Measurements from ENCODE around the gene HS3ST4.

The HS3ST4 gene

DNA sequence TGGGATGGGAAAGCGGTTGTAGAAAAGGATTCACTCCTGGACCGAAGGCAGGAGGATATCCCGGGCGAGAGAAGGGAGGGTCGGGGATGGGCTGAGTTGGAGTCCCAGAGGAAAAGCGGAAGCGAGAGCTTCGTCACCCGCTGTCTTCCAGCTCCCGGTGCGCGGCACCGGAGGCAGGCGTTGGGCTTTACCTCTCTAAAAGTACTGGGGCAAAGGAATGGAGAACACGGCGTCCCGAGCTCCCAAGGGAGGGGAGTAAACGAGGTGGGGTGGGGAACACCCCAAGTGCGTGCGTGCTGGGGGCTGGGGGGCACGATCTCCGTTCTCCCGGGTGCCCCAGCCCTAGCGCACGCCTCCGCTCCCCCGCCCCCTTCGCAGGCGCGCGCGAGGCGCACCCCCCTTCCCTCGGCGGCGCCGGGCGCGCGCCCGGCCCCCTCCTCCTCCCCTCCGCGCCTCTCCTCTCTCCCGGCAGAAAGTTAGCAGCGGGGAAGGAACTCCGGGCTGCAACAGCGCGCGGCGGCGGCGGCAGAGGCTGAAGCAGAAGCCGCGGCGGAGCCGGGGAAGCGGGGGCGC, at the start of gene HS3ST4:
Gene HS3ST4 (plus strand): TSS at position 441 of the 573 bp plus-strand sequence.
- no peak for DNase-seq (ENCODE audit: low spot score)

DNA sequence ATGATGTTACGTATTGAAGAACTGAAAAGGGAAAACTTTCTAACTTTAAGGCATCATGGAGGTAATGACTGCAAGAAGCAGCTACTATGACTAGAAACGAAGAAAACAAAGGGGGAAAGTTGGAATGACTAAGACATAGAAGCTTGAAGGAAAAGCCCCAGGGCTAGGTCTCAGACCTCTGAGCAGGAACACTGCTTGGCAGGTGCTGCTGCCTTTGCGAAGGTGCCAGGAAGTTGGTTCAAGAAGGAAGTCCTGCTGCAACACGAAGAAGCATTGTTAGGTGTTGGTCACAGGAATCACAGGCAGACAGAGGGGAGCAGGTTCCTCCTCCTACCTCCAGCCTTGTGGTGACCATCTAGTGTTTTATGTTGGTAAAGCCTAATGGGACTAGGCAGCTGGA, 48.1 kb upstream of the HS3ST4 start:
- DNase-seq (ENCODE audit: low spot score): no peak

DNA sequence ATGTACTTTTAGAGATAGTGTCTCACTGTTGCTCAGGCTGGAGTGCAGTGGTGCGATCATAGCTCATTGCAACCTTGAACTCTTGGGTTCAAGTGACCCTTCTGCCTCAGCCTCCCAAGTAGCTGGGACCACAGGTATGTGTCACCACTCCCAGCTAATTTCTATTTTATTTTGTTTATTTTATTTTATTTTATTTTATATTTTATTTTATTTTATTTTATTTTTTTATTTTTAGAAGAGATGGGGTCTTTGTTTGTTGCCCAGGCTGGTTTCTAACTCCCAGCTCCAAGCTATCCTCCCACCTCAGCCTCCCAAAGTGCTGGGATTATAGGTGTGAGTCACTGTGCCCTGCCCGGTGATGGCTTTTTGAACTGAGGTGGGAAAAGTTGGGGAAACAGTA, 35.1 kb upstream of the HS3ST4 start:
- DNase-seq (ENCODE audit: low spot score): no peak

DNA sequence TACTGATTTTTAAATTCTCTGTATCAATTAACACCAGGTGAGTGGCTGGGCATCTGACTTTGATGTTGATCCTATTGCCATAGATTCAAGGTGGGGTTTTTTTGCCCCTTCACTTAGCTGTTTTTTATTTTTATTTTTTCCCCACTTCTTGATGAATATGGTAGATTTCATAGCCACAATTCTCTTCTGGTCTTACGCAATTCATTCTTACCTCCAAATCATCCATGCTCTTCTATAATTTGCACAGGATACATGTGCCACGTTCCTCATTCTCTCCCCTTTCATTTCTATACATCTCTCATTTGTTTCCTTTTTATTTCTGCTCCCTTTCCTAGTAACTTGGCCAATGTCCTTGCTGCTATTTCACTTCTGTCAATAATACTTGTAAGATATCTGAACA, 14.9 kb upstream of the HS3ST4 start:
- no peak for DNase-seq (ENCODE audit: low spot score)

DNA sequence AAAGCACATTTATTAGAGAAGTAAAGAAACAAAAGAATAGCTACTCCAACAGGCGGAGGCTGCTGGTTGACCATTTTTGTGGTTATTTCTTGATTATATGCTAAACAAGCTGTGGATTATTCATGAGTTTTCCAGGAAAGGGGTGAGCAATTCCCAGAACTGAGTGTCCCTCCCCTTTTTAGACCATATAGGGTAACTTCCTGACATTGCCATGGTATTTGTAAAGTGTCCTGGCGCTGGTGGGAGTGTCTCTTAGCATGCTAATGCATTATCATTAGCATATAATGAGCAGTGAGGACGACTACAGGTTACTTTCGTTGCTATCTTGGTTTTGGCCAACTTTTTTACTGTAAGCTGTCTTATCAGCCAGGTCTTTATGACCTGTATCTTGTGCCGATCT, 12.2 kb upstream of the HS3ST4 start:
- DNase-seq (ENCODE audit: low spot score): no peak

DNA sequence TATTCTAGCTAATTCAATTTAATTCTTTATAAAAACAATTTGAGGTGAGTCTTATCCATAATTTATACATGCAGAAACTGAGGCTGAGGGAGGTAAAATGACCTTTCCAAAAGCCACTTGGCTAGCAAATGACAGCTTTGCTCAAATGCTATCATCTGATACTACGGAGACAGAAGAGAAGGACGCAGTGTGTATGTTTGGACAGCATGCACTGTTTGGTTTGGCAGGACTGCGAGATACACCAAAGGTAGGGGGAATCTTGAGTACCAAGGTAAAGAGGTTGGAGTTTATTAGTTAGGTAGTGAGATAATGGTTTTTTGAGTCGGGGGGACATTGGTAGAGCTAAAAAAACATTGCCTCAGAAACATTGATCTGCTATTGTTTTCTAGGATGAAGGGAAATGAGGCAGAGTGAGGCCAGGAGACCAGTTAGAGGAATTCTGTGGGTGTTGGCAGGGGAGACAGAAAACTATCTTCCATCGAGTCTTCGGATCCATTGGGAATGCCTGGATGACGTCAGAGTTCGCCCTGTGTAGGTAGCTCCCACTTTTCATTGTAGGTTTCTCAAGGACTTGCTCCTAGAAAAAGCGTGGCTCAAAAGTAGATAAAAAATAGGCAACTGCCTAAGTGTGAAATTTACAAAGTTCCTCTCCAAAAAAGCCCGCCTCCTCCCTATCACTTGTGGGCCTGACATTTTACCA, 2.5 kb upstream of the HS3ST4 start:
- no peak for DNase-seq (ENCODE audit: low spot score)

DNA sequence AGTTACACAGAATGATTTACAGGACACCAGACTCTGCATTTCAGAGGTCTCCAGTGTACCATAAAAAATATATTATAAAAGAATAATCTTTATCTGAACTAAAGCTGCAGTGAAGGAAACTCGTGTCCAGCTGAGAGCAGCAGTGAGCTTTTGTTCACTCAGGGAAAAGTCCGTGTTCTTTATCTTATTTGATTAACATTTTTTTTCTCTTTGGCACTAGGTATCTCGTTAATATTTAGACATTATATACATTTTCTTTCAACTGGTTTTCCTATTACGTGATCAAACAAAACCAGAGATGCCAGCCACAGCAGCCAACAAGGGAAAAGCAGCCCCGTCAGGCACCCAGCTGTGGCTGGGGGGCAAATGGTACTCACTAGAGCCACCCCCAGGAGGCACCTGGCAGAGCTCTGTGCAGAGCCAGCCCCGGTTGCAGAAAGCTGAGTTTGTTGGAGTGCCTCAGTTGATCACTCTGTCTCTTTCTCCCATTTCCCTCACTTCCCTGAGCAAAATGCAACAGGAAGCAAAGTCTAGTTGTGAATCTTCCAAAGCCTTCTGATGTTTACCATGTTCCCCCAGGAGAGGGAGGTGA, 1.1 kb upstream of the HS3ST4 start:
- DNase-seq (ENCODE audit: low spot score): no peak

DNA sequence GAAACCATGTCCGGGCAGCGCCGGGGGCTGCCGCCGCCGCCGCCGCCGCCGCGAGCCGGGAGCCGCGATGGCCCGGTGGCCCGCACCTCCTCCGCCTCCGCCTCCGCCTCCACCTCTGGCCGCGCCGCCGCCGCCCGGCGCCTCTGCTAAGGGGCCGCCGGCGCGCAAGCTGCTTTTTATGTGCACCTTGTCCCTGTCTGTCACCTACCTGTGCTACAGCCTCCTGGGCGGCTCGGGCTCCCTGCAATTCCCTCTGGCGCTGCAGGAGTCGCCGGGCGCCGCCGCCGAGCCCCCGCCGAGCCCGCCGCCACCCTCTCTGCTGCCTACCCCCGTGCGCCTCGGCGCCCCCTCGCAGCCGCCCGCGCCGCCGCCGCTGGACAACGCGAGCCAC, 587 bp downstream of the HS3ST4 start:
- no peak for DNase-seq (ENCODE audit: low spot score)

DNA sequence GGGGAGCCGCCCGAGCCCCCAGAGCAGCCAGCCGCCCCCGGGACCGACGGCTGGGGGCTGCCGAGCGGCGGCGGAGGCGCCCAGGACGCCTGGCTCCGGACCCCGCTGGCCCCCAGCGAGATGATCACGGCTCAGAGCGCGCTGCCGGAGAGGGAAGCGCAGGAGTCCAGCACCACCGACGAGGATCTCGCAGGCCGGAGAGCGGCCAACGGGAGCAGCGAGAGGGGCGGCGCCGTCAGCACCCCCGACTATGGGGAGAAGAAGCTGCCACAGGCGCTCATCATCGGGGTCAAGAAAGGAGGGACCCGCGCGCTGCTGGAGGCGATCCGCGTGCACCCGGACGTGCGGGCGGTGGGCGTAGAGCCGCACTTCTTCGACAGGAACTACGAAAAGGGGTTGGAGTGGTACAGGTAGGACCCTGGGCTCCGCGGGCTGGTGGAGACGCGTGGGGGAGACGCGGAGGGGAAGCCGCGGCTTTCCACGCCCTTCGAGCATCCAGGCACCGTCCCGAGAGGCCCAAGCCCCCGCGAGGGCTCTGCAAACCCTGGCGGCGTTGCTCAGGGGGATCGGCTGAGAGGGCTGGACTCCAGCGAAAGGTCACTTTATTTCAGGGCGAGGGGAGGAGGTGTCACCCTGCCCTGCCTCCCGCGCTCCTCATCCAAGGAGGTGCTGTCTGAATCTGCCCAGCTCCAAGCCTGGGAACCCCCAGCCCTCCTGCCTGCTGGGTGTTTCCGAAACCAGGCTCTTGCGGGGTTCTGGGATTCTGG, 1.2 kb downstream of the HS3ST4 start:
- no peak for DNase-seq (ENCODE audit: low spot score)

DNA sequence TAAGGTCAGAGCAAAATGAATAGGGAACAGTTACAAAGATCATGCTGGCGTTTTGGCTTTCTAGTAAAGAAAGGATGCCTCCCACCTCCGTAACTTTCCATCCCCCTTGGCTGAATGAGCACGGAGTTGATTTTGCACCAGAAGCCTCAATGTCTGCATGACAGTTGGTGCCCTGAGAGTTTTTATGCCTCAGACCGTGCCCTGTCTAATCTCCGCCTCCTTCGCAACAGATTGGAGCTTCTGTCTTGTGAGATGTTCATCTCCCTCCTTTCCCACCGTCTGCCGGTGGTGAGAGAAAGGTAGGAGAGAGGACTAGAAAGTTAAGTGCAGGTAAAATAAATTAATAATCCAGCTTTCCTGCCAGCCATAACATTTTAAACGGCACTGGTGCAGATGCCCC, 1.9 kb downstream of the HS3ST4 start:
- DNase-seq (ENCODE audit: low spot score): no peak

DNA sequence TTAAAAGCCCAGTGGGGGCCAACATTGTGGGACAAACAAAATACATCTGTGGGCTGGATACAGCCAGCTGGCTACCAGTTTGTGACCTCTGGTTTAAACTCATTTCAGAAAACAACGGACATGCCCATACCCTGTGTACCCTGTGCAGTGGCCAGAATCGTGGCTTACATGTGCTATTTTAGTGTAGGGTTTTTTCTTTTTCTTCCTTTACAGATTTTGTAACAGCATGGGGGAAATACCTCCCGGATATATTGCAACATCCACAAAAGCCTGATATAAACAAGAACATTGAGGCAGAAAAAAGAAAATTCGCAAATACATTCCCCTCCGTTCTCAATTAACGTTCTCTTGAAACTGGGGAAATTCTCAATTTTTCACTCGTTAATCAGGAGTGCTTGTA, 7.3 kb downstream of the HS3ST4 start:
- DNase-seq (ENCODE audit: low spot score): no peak

DNA sequence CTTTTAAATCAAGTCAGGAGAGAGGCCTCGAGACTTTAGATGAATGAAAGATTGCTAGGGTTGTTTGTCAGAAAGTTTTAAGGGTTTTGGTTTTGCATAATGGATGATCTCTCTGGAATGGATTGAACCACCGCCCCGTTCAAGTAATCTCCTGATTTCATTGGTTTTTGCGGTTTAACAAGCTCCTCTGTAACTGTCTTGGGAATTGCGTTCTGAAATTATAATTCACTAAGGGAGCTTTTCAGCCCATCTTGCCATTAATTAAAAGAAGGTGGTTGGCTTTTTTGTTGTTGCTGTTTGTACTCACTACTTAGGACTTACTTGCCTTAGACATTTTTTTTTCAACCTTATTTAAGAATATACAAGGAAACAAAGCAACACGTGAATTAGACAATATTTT, 8.8 kb downstream of the HS3ST4 start:
- no peak for DNase-seq (ENCODE audit: low spot score)

DNA sequence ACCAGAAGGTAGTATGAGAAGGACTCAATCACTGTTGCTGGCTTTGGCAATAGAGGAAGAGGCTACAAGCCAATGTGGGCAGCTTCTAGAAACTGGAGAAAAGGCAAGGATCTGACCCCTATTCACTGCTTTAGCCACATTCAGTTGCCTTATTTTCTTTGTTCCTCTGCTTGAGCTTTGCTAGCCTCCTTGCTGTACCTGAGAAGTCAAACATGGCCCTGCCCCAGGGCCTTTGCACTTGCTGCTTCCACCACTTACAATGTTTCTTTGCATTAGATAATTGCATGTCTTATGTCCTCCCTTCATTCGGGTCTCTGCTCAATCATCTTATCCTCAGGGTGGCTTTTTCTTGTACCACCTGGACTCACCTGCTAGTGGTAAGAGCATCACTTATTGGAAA, 15.8 kb downstream of the HS3ST4 start:
- DNase-seq (ENCODE audit: low spot score): no peak

DNA sequence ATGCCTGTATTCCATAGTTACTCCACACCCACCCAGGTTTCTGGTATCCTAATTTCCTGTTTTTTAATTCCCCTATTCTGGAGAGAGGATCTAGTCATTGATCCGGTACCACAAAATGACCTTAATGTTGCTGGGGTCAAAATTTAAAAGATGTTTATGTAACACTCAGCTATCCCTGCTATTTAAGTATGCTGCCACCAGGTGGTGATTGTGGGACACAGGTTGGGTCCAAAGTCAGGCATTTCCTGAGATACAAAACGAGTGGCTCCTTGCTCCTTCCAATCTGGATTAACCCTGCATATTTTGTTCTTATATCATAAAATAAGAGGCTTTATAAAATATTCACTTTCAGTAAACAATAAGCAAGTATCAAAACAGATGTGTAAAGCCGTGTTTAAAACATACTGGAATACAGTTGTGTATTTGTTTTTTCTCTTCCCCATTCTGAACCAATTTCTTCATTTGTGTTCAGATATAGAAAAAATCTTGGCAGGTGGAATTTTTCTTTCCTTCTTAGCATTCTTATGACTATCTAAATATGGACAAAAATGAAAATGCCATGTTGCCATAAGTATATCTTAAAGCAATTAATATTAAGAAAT, 16.3 kb downstream of the HS3ST4 start:
- DNase-seq (ENCODE audit: low spot score): peak; percentile 46

DNA sequence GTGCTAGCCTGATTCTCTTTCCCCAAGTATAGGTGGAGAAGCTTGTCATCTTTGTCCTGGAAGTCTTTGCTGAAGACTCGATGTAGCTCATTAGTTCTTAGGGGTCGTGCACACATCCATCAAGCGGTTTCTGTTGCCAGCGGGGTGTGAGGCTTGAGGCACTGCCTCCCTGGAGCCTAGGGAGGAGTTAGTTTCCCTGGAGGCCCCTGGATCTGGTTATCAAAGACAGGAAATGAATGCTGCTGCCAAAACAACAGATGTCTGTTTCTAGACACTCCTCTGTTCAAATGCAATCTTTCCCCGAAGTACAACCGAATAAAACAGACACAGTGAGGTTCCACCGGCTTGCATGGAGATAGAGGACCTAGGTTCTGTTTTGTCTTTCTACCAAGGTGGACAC, 17.5 kb downstream of the HS3ST4 start:
- no peak for DNase-seq (ENCODE audit: low spot score)

DNA sequence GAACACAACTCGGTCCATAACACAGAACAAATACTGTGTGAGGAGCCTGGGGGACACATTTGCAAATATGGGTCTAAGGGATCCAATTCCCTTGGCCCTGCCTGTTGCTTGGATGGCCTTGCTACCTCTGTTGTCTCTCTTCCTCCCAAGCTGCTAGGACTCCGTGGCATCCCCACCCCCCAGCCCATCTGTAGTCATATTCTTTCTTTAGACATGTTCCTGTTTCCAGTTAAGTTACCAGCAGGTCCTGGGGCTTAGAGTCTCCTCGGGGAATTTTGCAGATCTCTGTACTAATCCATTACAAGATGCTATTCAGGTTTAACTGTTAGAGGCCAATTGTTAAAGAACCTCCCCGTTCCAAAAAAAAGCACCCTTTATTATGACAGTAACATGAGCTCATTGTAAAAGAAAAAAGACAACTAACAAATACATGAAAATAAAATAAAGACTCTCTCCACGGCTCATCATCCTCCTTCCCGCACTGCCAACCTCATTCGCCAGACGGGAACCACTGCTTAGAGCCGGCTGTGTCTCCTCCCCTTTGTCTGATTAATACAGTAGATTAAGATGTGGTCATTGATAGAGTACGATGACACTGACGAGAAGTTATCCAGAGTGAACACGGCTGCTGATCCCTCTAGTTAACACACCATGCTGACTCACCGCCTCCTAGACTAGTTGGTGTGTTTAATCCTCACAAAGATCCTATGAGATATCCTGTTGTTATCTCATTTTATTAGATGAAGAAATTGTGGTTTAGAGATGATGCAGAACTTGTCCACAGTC, 22.2 kb downstream of the HS3ST4 start:
- peak; percentile 26 for DNase-seq (ENCODE audit: low spot score)

DNA sequence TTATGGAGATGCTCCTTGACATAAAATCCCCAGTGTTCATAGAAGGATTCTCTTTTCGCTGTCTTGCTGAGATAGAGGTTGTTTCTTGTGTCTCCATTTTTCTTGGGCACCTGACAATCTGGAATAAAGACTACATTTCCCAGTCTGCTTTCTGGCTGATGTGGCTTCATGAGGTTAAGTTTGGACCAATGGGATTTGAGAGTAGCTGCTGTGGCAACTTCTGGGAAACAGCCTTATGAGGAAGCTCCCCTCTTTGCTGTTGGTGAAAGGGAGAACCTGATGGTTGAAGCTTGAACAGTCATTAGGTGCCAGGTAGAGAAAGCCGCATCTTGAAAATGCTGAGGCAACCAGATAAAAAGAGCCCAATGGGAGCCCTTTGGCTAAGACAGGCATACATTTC, 24.4 kb downstream of the HS3ST4 start:
- no peak for DNase-seq (ENCODE audit: low spot score)

DNA sequence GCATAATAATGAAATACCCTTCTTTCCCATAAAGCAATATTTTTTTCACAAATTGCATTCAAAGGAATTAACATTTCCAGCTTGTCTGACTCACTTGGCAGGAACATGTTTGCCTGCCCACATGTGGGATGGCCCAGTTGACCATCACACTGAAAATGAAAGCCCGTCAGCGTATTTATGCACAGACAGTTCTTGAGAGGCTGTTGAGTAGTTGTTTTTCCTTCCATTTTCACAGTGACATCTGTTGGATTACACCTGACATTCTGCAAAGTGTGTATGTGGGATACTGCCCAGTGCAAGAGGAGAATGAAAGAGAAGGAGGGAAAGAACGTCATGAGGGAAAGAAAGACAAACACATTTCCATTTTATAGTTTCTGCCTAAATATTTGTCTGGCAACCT, 29.7 kb downstream of the HS3ST4 start:
- DNase-seq (ENCODE audit: low spot score): no peak

DNA sequence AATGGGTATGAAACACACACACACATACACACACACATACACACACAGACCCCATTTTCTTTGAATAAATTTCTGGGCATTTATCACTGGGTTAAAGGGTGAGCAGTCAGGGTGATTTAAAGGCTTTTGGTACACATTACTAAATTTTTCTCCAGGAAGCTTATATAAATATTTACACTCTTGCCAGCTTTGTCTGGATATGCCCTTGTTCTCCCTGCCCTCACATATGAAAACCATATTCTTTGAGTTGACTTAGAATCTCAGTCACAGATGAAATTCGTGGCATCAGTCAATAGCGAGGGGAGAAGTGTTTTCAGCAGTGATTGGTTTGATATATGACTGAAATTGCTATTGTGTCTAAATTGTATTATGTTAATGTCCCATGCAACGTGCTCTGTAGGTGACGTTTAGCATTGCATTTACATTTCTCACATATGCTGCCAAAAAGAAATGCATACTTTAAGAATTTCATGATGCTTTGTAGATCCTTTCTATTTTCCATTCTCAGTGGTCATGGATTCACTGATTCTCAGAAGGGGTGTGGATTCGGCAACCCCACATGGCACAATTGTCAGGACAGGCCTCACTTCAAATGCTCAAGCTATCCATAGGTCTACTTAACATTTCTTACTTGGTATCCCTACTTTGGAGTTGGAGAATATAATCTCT, 34.8 kb downstream of the HS3ST4 start:
- DNase-seq (ENCODE audit: low spot score): no peak

DNA sequence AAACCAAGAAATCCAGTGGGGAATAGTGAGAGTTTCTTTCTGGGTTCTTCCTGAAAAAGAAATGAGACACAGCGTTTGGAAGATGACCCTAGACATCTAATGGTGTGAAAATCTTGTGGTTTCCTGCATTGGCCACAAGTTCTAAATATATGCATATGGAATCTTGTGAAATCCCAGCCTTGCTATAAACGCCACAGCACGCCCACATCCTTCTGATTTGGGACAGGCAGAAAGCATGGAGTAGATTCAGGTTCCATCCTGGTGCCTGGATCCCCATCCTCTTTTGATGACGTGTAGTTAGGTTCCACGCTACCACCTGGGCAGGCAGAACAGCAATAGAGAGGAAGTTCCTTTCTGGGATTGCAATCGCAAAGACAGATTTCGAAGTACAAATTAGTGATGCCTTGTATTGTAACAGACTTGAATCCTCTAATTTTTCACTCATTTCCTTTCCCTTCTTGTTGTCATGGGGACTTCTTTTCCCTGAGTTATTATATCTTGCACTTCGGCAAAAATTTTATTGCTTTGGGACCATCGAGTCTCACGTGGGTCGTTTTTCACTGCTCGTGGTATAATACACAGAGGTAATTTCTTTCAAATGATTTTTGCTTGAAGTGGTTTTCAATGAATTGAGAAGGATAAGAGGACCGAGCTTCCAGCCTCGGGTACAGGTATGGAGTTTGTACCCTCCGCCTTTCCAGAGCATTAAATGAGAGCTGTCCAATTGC, 37.6 kb downstream of the HS3ST4 start:
- no peak for DNase-seq (ENCODE audit: low spot score)

DNA sequence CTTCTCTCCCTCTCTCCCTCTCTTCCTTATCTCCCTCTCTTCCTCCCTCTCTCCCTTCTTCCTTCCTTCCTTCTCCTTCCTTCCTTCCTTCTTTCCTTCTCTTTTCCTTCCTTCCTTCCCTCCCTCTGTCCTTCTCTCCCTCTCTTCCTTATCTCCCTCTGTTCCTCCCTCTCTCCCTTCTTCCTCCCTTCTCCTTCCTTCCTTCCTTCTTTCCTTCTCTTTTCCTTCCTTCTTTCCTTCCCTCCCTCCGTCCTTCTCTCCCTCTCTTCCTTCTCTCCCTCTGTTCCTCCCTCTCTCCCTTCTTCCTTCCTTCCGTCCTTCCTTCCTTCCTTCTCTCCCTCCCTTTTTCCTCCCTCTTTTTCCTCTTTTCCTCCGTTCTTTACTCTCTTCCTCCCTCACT, 38.6 kb downstream of the HS3ST4 start:
- no peak for DNase-seq (ENCODE audit: low spot score)
